Measurements from ENCODE around the gene TESK1.

DNA sequence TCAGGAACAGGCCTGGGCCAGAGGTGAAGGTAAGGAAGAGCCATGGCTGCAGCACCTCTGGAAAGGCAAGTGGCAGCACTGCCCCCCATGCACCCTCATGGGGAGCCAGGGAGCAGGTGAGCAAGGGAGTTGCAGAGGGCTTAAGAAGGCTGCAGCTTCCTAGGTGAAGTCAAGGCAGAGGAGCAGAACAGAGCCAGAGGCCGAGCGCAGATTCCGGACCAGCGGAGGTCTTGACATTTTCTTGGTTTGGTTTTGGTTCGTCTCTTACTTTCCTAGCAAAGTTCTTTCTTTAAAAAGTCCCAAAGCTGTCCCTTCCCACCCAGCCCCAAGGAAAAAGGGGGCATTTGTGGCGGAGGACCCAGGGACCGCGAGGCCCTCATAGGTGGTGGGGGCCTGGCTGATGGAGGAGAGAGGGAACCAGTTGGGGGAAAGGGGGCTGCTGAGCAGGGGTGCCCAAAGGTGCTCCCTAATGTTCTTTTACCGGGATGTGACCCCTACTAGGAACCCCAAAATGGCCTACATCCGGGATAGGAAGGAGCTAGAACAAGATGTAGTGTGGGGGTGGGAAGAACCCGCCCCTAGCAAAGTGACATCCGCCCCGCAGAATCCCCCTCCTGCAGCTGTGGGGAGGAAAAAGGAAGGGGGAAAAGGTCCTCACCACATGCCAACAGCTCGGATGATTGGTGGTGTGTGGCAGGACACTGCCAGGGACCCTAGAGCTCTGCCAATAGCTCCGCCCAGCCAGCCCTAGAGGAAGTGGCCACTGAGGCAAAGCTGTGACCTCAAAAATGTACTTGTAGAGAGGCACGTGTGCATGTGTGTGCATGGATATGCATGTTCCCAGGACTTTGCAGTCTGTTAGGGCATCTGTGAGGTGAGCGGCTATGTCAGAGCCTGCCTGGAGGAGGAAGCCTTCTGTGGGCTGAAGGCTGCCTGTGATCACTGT, 14.1 kb downstream of the TESK1 start:
- TF ChIP-seq, protein P1, sequence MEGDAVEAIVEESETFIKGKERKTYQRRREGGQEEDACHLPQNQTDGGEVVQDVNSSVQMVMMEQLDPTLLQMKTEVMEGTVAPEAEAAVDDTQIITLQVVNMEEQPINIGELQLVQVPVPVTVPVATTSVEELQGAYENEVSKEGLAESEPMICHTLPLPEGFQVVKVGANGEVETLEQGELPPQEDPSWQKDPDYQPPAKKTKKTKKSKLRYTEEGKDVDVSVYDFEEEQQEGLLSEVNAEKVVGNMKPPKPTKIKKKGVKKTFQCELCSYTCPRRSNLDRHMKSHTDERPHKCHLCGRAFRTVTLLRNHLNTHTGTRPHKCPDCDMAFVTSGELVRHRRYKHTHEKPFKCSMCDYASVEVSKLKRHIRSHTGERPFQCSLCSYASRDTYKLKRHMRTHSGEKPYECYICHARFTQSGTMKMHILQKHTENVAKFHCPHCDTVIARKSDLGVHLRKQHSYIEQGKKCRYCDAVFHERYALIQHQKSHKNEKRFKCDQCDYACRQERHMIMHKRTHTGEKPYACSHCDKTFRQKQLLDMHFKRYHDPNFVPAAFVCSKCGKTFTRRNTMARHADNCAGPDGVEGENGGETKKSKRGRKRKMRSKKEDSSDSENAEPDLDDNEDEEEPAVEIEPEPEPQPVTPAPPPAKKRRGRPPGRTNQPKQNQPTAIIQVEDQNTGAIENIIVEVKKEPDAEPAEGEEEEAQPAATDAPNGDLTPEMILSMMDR (IDR thresholded peaks at IDR 0.05): no peak
- no peak for TF ChIP-seq EZH2phosphoT487 (IDR thresholded peaks at IDR 0.05)

All from neural progenitor cell (in vitro differentiated cells).